Activated T-cell treated with anti-CD3 and anti-CD28 coated beads, Interleukin-2, amount 50 U/mL, for 72 hours (primary cell): ENCODE results near the gene REC8. TPM values are rescaled to one million over a fixed set of nuclear protein-coding genes. Genes with fewer than 3 reads are reported as not detected.
"Not testable (repeated sequence)": the region's sequence is repeated elsewhere in the genome, so short reads cannot be mapped to it uniquely, and the experiment has no call there.

Experiments
- ATAC-seq, 2 donors: fragments of 150-1000 bp; cut with Tn5 transposase; replicated peaks in 1 of 2; 2 replicates each; pipeline ENCODE4 v1.10.0; 2021; ENCODE audit warnings: moderate library complexity in 2 of 2, mild to moderate bottlenecking in 1 of 2
- DNase-seq, 2 donors: peaks; one replicate each; pipeline ENCODE4 v3.0.0; 2021 to 2022; ENCODE audit warnings: mixed read lengths in 1 of 2
- H3K27ac Mint-ChIP-seq: one replicate; pipeline ENCODE4 v1.8.0; 2022; ENCODE audit warnings: mild to moderate bottlenecking, moderate library complexity, mixed read lengths
- H3K27me3 Mint-ChIP-seq: one replicate; pipeline ENCODE4 v1.8.0; 2022; ENCODE audit warnings: low read depth, mixed read lengths
- H3K36me3 Mint-ChIP-seq, 2 donors: one replicate each; pipeline ENCODE4 v1.8.0; 2022; ENCODE audit warnings: mixed read lengths in 2 of 2, mild to moderate bottlenecking in 1 of 2; ENCODE audit not compliant: insufficient read depth in 2 of 2
- H3K4me1 Mint-ChIP-seq: one replicate; pipeline ENCODE4 v1.8.0; 2022; ENCODE audit warnings: low read depth, mixed read lengths
- H3K4me3 Mint-ChIP-seq, 2 donors: one replicate each; pipeline ENCODE4 v1.8.0; 2022; ENCODE audit warnings: mild to moderate bottlenecking in 2 of 2, mixed read lengths in 2 of 2, moderate library complexity in 2 of 2
- H3K9me3 Mint-ChIP-seq, 2 donors: one replicate each; pipeline ENCODE4 v1.8.0; 2022; ENCODE audit warnings: mixed read lengths in 2 of 2
- total RNA-seq, 2 donors: library from RNA; stranded (reverse); gene quantifications; one replicate each; pipeline ENCODE4 v1.2.3, GENCODE V29; 2022

Gene REC8
- total RNA-seq, 2 donors from 2014 or later: 48.0 to 57.9 TPM

GRCh38 chr14:24215495-24216344 is 43.8 kb downstream of the REC8 start, which contains the start of gene MDP1:
MDP1 (minus strand) TSS chr14:24216066; CDS start chr14:24215955, 111 bp downstream.
- Mint-ChIP-seq H3K27me3 (no peaks in the 10 kb centered on the region), H3K9me3 (no peaks in the 10 kb centered on the region), H3K4me1 (peaks cover 50% of the 10 kb centered on the region), H3K27ac (peak within 1 kb of the TSS; percentile 93), H3K4me3 (peak within 1 kb of the TSS; percentile 79 to 91), H3K36me3 (peaks cover 5 to 9% of the 10 kb centered on the region in 2 donors)
- ATAC-seq: peak; percentile 76 to 77
- peak; percentile 88 to 89 for DNase-seq

GRCh38 chr14:24216345-24216699 is 44.4 kb downstream of the REC8 start:
- Mint-ChIP-seq H3K27me3 (no peaks in the 10 kb centered on the region), H3K27ac (peak overlapping the region; percentile 93), H3K9me3 (no peaks in the 10 kb centered on the region), H3K4me1 (peaks cover 45% of the 10 kb centered on the region), H3K36me3 (peaks cover 5% of the 10 kb centered on the region in 2 donors), H3K4me3 (peak overlapping the region; percentile 79 to 91)
- no peak for ATAC-seq
- no peak for DNase-seq

- not testable (repeated sequence) for H3K9me3 Mint-ChIP-seq, H3K27me3 Mint-ChIP-seq, H3K4me3 Mint-ChIP-seq, H3K36me3 Mint-ChIP-seq, ATAC-seq, DNase-seq
- peak overlapping the region; percentile 93 for H3K27ac Mint-ChIP-seq
- H3K4me1 Mint-ChIP-seq: peaks cover 40% of the 10 kb centered on the region
These were observed 45.0 kb downstream of the REC8 start for GRCh38 chr14:24216876-24217275.

- peaks cover 26% of the 10 kb centered on the region for H3K4me1 Mint-ChIP-seq
- no peak for ATAC-seq
These were observed 47.2 kb downstream of the REC8 start for GRCh38 chr14:24219080-24219479.

GRCh38 chr14:24219521-24219920 is 47.6 kb downstream of the REC8 start:
- no peak overlapping the region for H3K4me3 Mint-ChIP-seq
- ATAC-seq (no peak), DNase-seq (no peak)
- H3K27ac Mint-ChIP-seq: no peak overlapping the region
- H3K36me3 Mint-ChIP-seq: peaks cover 0 to 3% of the 10 kb centered on the region in 2 donors
- H3K9me3 Mint-ChIP-seq: no peaks in the 10 kb centered on the region
- H3K4me1 Mint-ChIP-seq: peaks cover 24% of the 10 kb centered on the region
- H3K27me3 Mint-ChIP-seq: no peaks in the 10 kb centered on the region

More at GRCh38 chr14:24219080-24219479, 47.2 kb downstream of the REC8 start:
- Mint-ChIP-seq H3K36me3 (peaks cover 0 to 1% of the 10 kb centered on the region in 2 donors), H3K9me3 (no peaks in the 10 kb centered on the region), H3K4me3 (no peak overlapping the region), H3K27ac (no peak overlapping the region), H3K27me3 (no peaks in the 10 kb centered on the region)
- DNase-seq: no peak

GRCh38 chr14:24222987-24223386 is 51.1 kb downstream of the REC8 start:
- H3K27ac Mint-ChIP-seq, H3K4me3 Mint-ChIP-seq, H3K9me3 Mint-ChIP-seq, H3K27me3 Mint-ChIP-seq, DNase-seq, ATAC-seq: not testable (repeated sequence)
- H3K4me1 Mint-ChIP-seq: peaks cover 30% of the 10 kb centered on the region
- peaks cover 4 to 12% of the 10 kb centered on the region in 2 donors for H3K36me3 Mint-ChIP-seq

DNA sequence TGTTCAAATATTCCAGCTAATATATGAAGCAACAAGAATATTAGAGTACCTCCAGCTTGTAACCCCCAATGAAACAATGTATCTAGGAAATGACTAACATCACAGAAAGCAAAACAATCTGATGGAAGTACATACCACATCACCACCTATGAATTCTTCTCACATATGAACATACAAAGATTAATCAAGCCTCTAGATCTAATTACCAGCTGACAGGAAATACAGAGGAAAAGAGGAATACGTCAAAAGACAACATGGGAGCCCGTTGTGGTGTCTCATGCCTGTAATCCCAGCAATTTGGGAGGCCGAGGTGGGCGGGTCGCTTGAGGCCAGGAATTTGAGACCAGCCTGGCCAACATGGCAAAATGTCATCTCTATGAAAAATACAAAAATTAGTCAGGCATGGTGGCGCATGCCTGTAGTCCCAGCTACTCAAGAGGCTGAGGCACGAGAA is 52.8 kb downstream of the REC8 start:
- H3K36me3 Mint-ChIP-seq: peaks cover 4 to 13% of the 10 kb centered on the region in 2 donors
- no peak for DNase-seq

DNA sequence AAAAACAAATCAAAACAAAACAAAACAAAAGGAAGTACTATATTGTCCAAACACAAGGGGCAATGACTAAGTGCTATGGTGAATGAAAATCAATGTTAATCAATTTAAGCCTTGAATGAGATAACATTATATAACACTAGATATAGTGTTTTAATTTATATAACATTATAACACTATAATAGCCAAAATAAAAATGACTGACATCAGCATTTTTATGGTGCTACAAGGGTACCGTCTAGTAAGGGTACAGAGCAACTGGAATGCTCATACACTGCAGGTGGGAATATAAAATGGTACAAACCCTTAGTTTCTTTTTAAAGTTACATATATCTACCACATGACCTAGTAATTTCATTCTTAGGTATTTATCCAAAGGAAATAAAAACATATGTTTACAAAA is 54.6 kb downstream of the REC8 start:
- no peak for ATAC-seq
- no peaks in the 10 kb centered on the region for H3K9me3 Mint-ChIP-seq
- DNase-seq: no peak
- H3K36me3 Mint-ChIP-seq: peaks cover 4 to 13% of the 10 kb centered on the region in 2 donors
- H3K27ac Mint-ChIP-seq: peak overlapping the region; percentile 94
- H3K4me3 Mint-ChIP-seq: peak overlapping the region in 1 of 2 donors; percentile 52
- no peaks in the 10 kb centered on the region for H3K27me3 Mint-ChIP-seq
- peaks cover 47% of the 10 kb centered on the region for H3K4me1 Mint-ChIP-seq

More for the DNA sequence above, 52.8 kb downstream of the REC8 start:
- H3K4me3 Mint-ChIP-seq: no peak overlapping the region
- H3K27me3 Mint-ChIP-seq: no peaks in the 10 kb centered on the region
- no peak for ATAC-seq
- H3K4me1 Mint-ChIP-seq: peaks cover 40% of the 10 kb centered on the region
- no peaks in the 10 kb centered on the region for H3K9me3 Mint-ChIP-seq
- H3K27ac Mint-ChIP-seq: peak overlapping the region; percentile 56

- Mint-ChIP-seq H3K4me3 (no peak overlapping the region), H3K27ac (peak overlapping the region; percentile 36), H3K9me3 (no peaks in the 10 kb centered on the region), H3K36me3 (peaks cover 6 to 15% of the 10 kb centered on the region in 2 donors), H3K27me3 (no peaks in the 10 kb centered on the region), H3K4me1 (peaks cover 57% of the 10 kb centered on the region)
- ATAC-seq (no peak), DNase-seq (no peak)
These were observed 57.0 kb downstream of the REC8 start for GRCh38 chr14:24228902-24229301.

Other genes with a start within 250 kb of the REC8 start
- gene DHRS4, start 218.3 kb upstream of the REC8 start, total RNA-seq: 10 to 100 TPM; 21.6 to 24.4 TPM
- 10 to 100 TPM; 24.7 to 27.2 TPM for gene DHRS4L2, start 183.2 kb upstream of the REC8 start, total RNA-seq
- 1 to 10 TPM; 1.9 to 2.1 TPM for gene CARMIL3, start 120.1 kb upstream of the REC8 start, total RNA-seq
- gene CPNE6, start 100.5 kb upstream of the REC8 start, total RNA-seq: under 1 TPM; 0.12 to 0.14 TPM
- gene PCK2, start 77.8 kb upstream of the REC8 start, total RNA-seq: 100 to 1,000 TPM; 161 to 180 TPM
- 100 to 1,000 TPM; 109 to 124 TPM for gene DCAF11, start 57.3 kb upstream of the REC8 start, total RNA-seq
- gene NRL, start 57.1 kb upstream of the REC8 start, total RNA-seq: 1 to 10 TPM; 5.2 TPM
- gene FITM1, start 41.4 kb upstream of the REC8 start, total RNA-seq: 1 to 10 TPM in 1 of 2 donors, under 1 TPM in 1; 0.46 to 2.2 TPM
- 100 to 1,000 TPM; 342 to 378 TPM for gene PSME1, start 35.9 kb upstream of the REC8 start, total RNA-seq
- 10 to 100 TPM; 38.0 to 56.5 TPM for gene EMC9, start 30.5 kb upstream of the REC8 start, total RNA-seq
- 100 to 1,000 TPM; 369 to 376 TPM for gene PSME2, start 25.5 kb upstream of the REC8 start, total RNA-seq
- 10 to 100 TPM; 88.7 to 90.6 TPM for gene RNF31, start 24.6 kb upstream of the REC8 start, total RNA-seq
- 100 to 1,000 TPM; 245 to 263 TPM for gene IRF9, start 10.8 kb upstream of the REC8 start, total RNA-seq
- gene IPO4, start 16.7 kb downstream of the REC8 start, total RNA-seq: 10 to 100 TPM; 30.9 to 38.0 TPM
- gene TM9SF1, start 23.4 kb downstream of the REC8 start, total RNA-seq: 10 to 100 TPM; 27.4 to 32.5 TPM
- under 1 TPM in 1 of 2 donors, not detected in 1; 0.88 TPM for gene TSSK4, start 33.6 kb downstream of the REC8 start, total RNA-seq
- gene CHMP4A, start 41.4 kb downstream of the REC8 start, total RNA-seq: 100 to 1,000 TPM; 105 to 119 TPM
- 10 to 100 TPM; 16.8 to 20.2 TPM for gene MDP1, start 44.0 kb downstream of the REC8 start, total RNA-seq
- 100 to 1,000 TPM; 127 to 148 TPM for gene NEDD8, start 60.3 kb downstream of the REC8 start, total RNA-seq
- 10 to 100 TPM; 67.5 to 75.5 TPM for gene GMPR2, start 60.8 kb downstream of the REC8 start, total RNA-seq
- gene TINF2, start 70.5 kb downstream of the REC8 start, total RNA-seq: 100 to 1,000 TPM in 1 of 2 donors, 10 to 100 TPM in 1; 87.7 to 103 TPM
- gene TGM1, start 91.1 kb downstream of the REC8 start, total RNA-seq: 10 to 100 TPM in 1 of 2 donors, 1 to 10 TPM in 1; 9.3 to 14.0 TPM
- 10 to 100 TPM; 53.8 to 56.2 TPM for gene RABGGTA, start 99.5 kb downstream of the REC8 start, total RNA-seq
- 10 to 100 TPM; 28.5 to 29.0 TPM for gene DHRS1, start 127.7 kb downstream of the REC8 start, total RNA-seq
- gene NOP9, start 127.8 kb downstream of the REC8 start, total RNA-seq: 10 to 100 TPM; 31.7 to 34.0 TPM
- 10 to 100 TPM; 11.6 to 12.9 TPM for gene CIDEB, start 135.9 kb downstream of the REC8 start, total RNA-seq
- gene LTB4R2, start 138.1 kb downstream of the REC8 start, total RNA-seq: 10 to 100 TPM; 21.5 to 23.4 TPM
- 10 to 100 TPM; 27.1 to 28.5 TPM for gene LTB4R, start 139.4 kb downstream of the REC8 start, total RNA-seq
- 1 to 10 TPM; 4.6 to 6.9 TPM for gene ADCY4, start 163.0 kb downstream of the REC8 start, total RNA-seq
- 10 to 100 TPM; 11.0 to 18.6 TPM for gene RIPK3, start 167.9 kb downstream of the REC8 start, total RNA-seq
- 10 to 100 TPM in 1 of 2 donors, 1 to 10 TPM in 1; 2.6 to 11.3 TPM for gene NFATC4, start 196.1 kb downstream of the REC8 start, total RNA-seq
- under 1 TPM; 0.09 to 0.14 TPM for gene NYNRIN, start 226.9 kb downstream of the REC8 start, total RNA-seq